ENCODE results near the gene FUT6.

- no peak for TF ChIP-seq POLR2AphosphoS5 (IDR thresholded peaks at IDR 0.05)
- no peak for TF ChIP-seq CTCF (IDR thresholded peaks at IDR 0.05)
Measured at GRCh38 chr19:5798244-5798643, 41.3 kb downstream of the FUT6 start.
